PC-9 (cell line): ENCODE measurements around the gene CNOT1.

ENCODE experiments used
- CTCF ChIP-seq: fragments of 200-600 bp; sonication (generic); conservative IDR thresholded peaks from 2 replicates; pipeline ENCODE4 v1.6.1; 2017; ENCODE audit warnings: mixed run types, antibody characterized with exemption, mild to moderate bottlenecking, moderate library complexity
- EZH2 ChIP-seq: fragments of 200-600 bp; sonication (generic); IDR thresholded peaks from 2 replicates; pipeline ENCODE4 v1.8.0; 2017; ENCODE audit warnings: antibody characterized with exemption, low read depth

DNA sequence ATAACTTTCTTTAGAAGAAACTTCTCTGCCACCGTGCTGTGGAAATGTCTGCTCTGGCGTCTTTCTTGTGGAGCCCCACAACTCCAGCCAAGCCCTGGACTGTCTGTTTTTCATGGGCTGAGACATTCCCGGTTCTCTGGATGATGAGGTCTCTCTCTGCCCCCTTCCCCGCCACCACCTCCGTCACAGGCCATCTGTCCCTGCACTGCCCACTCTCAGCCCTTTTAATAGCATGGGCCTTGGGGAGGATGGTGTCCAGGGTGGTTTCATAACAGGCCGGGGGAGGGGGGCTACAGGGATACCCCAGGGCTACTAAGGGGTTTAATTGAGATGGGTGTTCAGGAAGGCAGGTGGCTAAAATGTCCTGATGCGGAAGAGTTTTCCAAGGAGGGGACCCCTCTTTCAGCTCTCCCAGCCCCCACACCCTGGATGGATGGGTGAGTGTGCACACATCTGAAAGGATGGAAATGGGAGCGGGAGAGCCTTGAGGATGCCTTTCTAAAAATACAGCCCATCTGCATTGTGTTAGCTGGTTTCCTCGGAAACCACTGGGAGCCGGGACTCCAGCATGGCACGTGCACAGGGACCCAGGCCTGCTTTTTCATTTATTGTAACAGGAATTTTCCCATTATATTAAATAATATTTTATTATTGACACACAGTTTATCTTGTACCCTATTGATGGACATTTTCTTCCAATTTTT lies 144.3 kb downstream of the CNOT1 start:
- TF ChIP-seq CTCF: no peak
- no peak for TF ChIP-seq EZH2
